Activated T-helper 1 cell treated with Interleukin-2 at 50 U/mL for 16 hours (primary cell): ENCODE results near the gene EXO5.
"Not testable (repeated sequence)": the region's sequence is repeated elsewhere in the genome, so short reads cannot be mapped to it uniquely, and the experiment has no call there.

Experiments used
- DNase-seq: peaks from one replicate; pipeline ENCODE4 v3.0.0-alpha.2; 2020; ENCODE audit warnings: low read depth

The EXO5 gene

GRCh38 chr1:40554807-40555206 lies 46.2 kb downstream of the EXO5 start:
- not testable (repeated sequence) for DNase-seq

- DNase-seq = no peak
These were observed 47.6 kb downstream of the EXO5 start for GRCh38 chr1:40556121-40556520.

- DNase-seq = not testable (repeated sequence)
These were observed 49.7 kb downstream of the EXO5 start for GRCh38 chr1:40558241-40558640.

- no peak for DNase-seq
These were observed 53.6 kb downstream of the EXO5 start for GRCh38 chr1:40562185-40562584.

GRCh38 chr1:40563266-40563665 lies 54.7 kb downstream of the EXO5 start:
- DNase-seq = no peak

- DNase-seq = no peak
These were observed 55.9 kb downstream of the EXO5 start for GRCh38 chr1:40564506-40564905.

GRCh38 chr1:40564913-40565312 lies 56.3 kb downstream of the EXO5 start:
- no peak for DNase-seq
